Endothelial cell of umbilical vein (primary cell): ENCODE measurements around the gene MACF1. TPM values are rescaled to one million over a fixed set of nuclear protein-coding genes. Genes with fewer than 3 reads are reported as not detected.
A peak's percentile ranks its signal among the peaks of the same experiment; 100 is the strongest.

Source experiments
- BruUV-seq: library from RNA; stranded (reverse); fragments of 400-500 nt; replicated peaks from 2 replicates; lab custom pipeline; 2021; lab: Mats Ljungman, UMichigan
- CTCF ChIA-PET: fragments of 300-600, 350-600 bp; sonication (Branson Sonifier 250); formaldehyde crosslinking; loops from one replicate; lab custom pipeline; 2021; ENCODE audit warnings: antibody characterized with exemption, inconsistent platforms; lab: Charles Lee
- POLR2A ChIA-PET: fragments of 300-600, 350-600 bp; sonication (Branson Sonifier 250); formaldehyde crosslinking; loops from one replicate; lab custom pipeline; 2021; ENCODE audit warnings: antibody characterized with exemption, inconsistent platforms; lab: Charles Lee
- DNase-seq: peaks from one replicate; pipeline ENCODE4 v3.0.0-alpha.2; 2011; ENCODE audit warnings: low read depth, low spot score
- FAIRE-seq: peaks from 2 replicates; lab custom pipeline; 2011; peaks lifted over from hg19 to GRCh38; lab: Jason Lieb, UNC
- H2AFZ ChIP-seq: 2 replicates; pipeline ENCODE4 v1.6.0; 2012; ENCODE audit warnings: low read depth, low read length, control low read depth, inconsistent platforms
- H3K27ac ChIP-seq: 2 replicates; pipeline ENCODE4 v1.5.1; 2011; ENCODE audit warnings: low read depth, mild to moderate bottlenecking, control low read depth, low read length, moderate library complexity; ENCODE audit not compliant: insufficient read depth
- H3K27me3 ChIP-seq, 2 experiments: 2 replicates each; pipeline versions ENCODE4 v1.6.0 to v1.6.1; 2011; ENCODE audit warnings: low read length in 2 of 2, mixed read lengths in 1 of 2; ENCODE audit not compliant: control insufficient read depth in 2 of 2, insufficient read depth in 2 of 2
- H3K36me3 ChIP-seq, 2 experiments: 2 replicates in 1 of 2; 3 replicates in 1 of 2; pipeline ENCODE4 v1.5.1; 2011; ENCODE audit warnings: low read length in 2 of 2, mild to moderate bottlenecking in 1 of 2, moderate library complexity in 1 of 2; ENCODE audit not compliant: control insufficient read depth in 2 of 2, insufficient read depth in 2 of 2; ENCODE audit errors: extremely low read depth in 1 of 2
- H3K4me1 ChIP-seq: 3 replicates; pipeline ENCODE4 v1.5.1; 2011; ENCODE audit warnings: mild to moderate bottlenecking, low read length; ENCODE audit not compliant: control insufficient read depth, insufficient read depth; ENCODE audit errors: extremely low read depth
- H3K4me2 ChIP-seq: 2 replicates; pipeline ENCODE4 v1.6.1; 2011; ENCODE audit warnings: low read length, control low read depth, mixed read lengths; ENCODE audit not compliant: insufficient read depth
- H3K4me3 ChIP-seq, 3 experiments: fragments of 200-600 bp in 1 of 3; sonication (generic), shearing (Covaris generic) in 1 of 3; replicated peaks in 1 of 3; 2 replicates each; pipeline ENCODE4 v1.5.1; 2011 to 2016; ENCODE audit warnings: control low read depth in 3 of 3, low read length in 3 of 3, mild to moderate bottlenecking in 2 of 3, inconsistent platforms in 1 of 3, low read depth in 1 of 3, moderate library complexity in 1 of 3; ENCODE audit not compliant: insufficient read depth in 1 of 3
- H3K79me2 ChIP-seq: 2 replicates; pipeline ENCODE4 v1.6.0; 2012; ENCODE audit warnings: low read length, inconsistent platforms; ENCODE audit not compliant: control insufficient read depth, insufficient read depth
- H3K9ac ChIP-seq: replicated peaks from 2 replicates; pipeline ENCODE3; 2011; ENCODE audit warnings: low read length, control low read depth; ENCODE audit not compliant: insufficient read depth; ENCODE audit errors: extremely low read depth
- H3K9me1 ChIP-seq: replicated peaks from 3 replicates; pipeline ENCODE4 v1.6.0; 2011; ENCODE audit warnings: mild to moderate bottlenecking, low read length; ENCODE audit not compliant: control insufficient read depth, insufficient read depth; ENCODE audit errors: extremely low read depth
- H3K9me3 ChIP-seq: replicated peaks from 2 replicates; pipeline ENCODE4 v1.5.1; 2012; ENCODE audit warnings: low read length, inconsistent platforms; ENCODE audit not compliant: control insufficient read depth, insufficient read depth
- H4K20me1 ChIP-seq: replicated peaks from 2 replicates; pipeline ENCODE3; 2011; ENCODE audit warnings: mild to moderate bottlenecking, low read length; ENCODE audit not compliant: control insufficient read depth, insufficient read depth; ENCODE audit errors: extremely low read depth
- CTCF ChIP-seq, 2 donors: IDR thresholded peaks; 1 replicate in 1 of 2; 2 replicates in 1 of 2; pipeline ENCODE4 v1.5.1; 2011; ENCODE audit warnings: low read length in 2 of 2, mild to moderate bottlenecking in 2 of 2, moderate library complexity in 2 of 2, control low read depth in 1 of 2, inconsistent platforms in 1 of 2, low read depth in 1 of 2; ENCODE audit not compliant: insufficient read depth in 1 of 2; ENCODE audit errors: extremely low read depth in 1 of 2
- GATA2 ChIP-seq: IDR thresholded peaks from 2 replicates; pipeline ENCODE4 v1.7.0; 2011; ENCODE audit warnings: low read depth, mild to moderate bottlenecking, moderate library complexity, mixed read lengths, low read length; ENCODE audit not compliant: insufficient read length, insufficient read depth
- MAX ChIP-seq: IDR thresholded peaks from 2 replicates; pipeline ENCODE4 v1.6.1; 2011; ENCODE audit not compliant: insufficient read depth, insufficient read length
- POLR2A ChIP-seq: IDR thresholded peaks from 2 replicates; pipeline ENCODE4 v1.6.1; 2012; ENCODE audit warnings: low read depth, mild to moderate bottlenecking, control low read depth, low read length
- dilution Hi-C: fragments of 300-500 bp; cut with MboI; formaldehyde crosslinking; loops from one replicate; pipeline ENCODE4 v1.15.0; 2019; ENCODE audit warnings: low sequenced_read_pairs; ENCODE audit not compliant: extremely low pct_ligation_motif_present
- intact Hi-C: fragments of 100-400 bp; cut with micrococcal nuclease; formaldehyde crosslinking; loops from one replicate; pipeline ENCODE4 v1.10.0; 2022
- polyA plus RNA-seq, 4 experiments: library from polyadenylated mRNA; depleted of rRNA in 3 of 4; stranded (reverse) in 3 of 4; unstranded in 1 of 4; fragments of >200 nt; gene quantifications; 2 replicates each; pipeline versions ENCODE4 v1.2.1 to v1.2.3, GENCODE V29; 2011 to 2012; ENCODE audit warnings: missing spikeins in 1 of 4
- total RNA-seq: library from RNA; stranded (reverse); gene quantifications from 2 replicates; pipeline ENCODE4 v1.2.3, GENCODE V29; 2021

MACF1 gene
- total and polyA plus RNA-seq, 2 donors (not counting 3 experiments of a cell fraction or from before 2014, with no cell fraction given): 122 to 587 TPM

GRCh38 chr1:39173119-39173994, 31.1 kb upstream of the MACF1 start:
- dilution Hi-C loops: no loop called here
- H3K4me1 ChIP-seq: peaks cover 33% of the 10 kb centered on the region
- no peak overlapping the region for H2AFZ ChIP-seq
- peaks cover 2% of the 10 kb centered on the region for H4K20me1 ChIP-seq
- no peak overlapping the region for H3K27ac ChIP-seq
- H3K9ac ChIP-seq: no peak overlapping the region
- no peak for FAIRE-seq
- BruUV-seq: no TSS peak
- TF ChIP-seq CTCF (IDR thresholded peaks at IDR 0.05; ENCODE audit: extremely low read depth in 1 of 2, insufficient read depth in 1 of 2, low read depth in 1 of 2, low read length in 2 of 2) (peak in 1 of 2 donors; percentile 12), MAX (no peak)
- DNase-seq: no peak
- POLR2A ChIA-PET: interaction anchor here (0.8 kb wide), 1 partner anchor 9 kb away, joined by 3 read pairs; no protein-coding TSS in a partner anchor
- no peaks in the 10 kb centered on the region for H3K36me3 ChIP-seq
- H3K9me1 ChIP-seq: no peaks in the 10 kb centered on the region
- intact Hi-C loops: no loop called here
- H3K4me2 ChIP-seq: no peak overlapping the region
- no peak overlapping the region for H3K4me3 ChIP-seq
- CTCF ChIA-PET: interaction anchor here (0.6 to 5.7 kb wide), 8 partner anchors 10 to 85 kb away, joined by 3 to 33 read pairs (median 3); no protein-coding TSS in a partner anchor
- H3K9me3 ChIP-seq: no peaks in the 10 kb centered on the region
- H3K27me3 ChIP-seq: no peaks in the 10 kb centered on the region
- peaks cover 94% of the 10 kb centered on the region for H3K79me2 ChIP-seq

- intact Hi-C loops: no loop called here
- Histone ChIP-seq H3K4me1 (peaks cover 40% of the 10 kb centered on the region), H3K27ac (no peak overlapping the region), H3K27me3 (no peaks in the 10 kb centered on the region), H4K20me1 (peaks cover 2% of the 10 kb centered on the region), H3K9ac (no peak overlapping the region), H3K36me3 (no peaks in the 10 kb centered on the region), H2AFZ (no peak overlapping the region), H3K4me2 (no peak overlapping the region), H3K9me3 (no peaks in the 10 kb centered on the region), H3K4me3 (no peak overlapping the region), H3K79me2 (peaks cover 94% of the 10 kb centered on the region), H3K9me1 (no peaks in the 10 kb centered on the region)
- no TSS peak for BruUV-seq
- DNase-seq (no peak), FAIRE-seq (no peak)
- ChIA-PET CTCF (interaction anchor here (0.6 to 5.7 kb wide), 7 partner anchors 9 to 84 kb away, joined by 3 to 33 read pairs (median 3); no protein-coding TSS in a partner anchor), POLR2A (interaction anchor here (0.8 kb wide), 1 partner anchor 9 kb away, joined by 3 read pairs; no protein-coding TSS in a partner anchor)
- dilution Hi-C loops: no loop called here
- TF ChIP-seq CTCF (IDR thresholded peaks at IDR 0.05; ENCODE audit: extremely low read depth in 1 of 2, insufficient read depth in 1 of 2, low read depth in 1 of 2, low read length in 2 of 2) (no peak), POLR2A (no peak), GATA2 (no peak)
These were observed 30.5 kb upstream of the MACF1 start for GRCh38 chr1:39173995-39174380.
